Dedifferentiated amniotic fluid mesenchymal stem cell (primary cell): Measurements from ENCODE around the gene PI4KA.
"Not testable (repeated sequence)": the region's sequence is repeated elsewhere in the genome, so short reads cannot be mapped to it uniquely, and the experiment has no call there.

ENCODE experiments used
- DNase-seq: peaks from one replicate; pipeline ENCODE4 v3.0.0-alpha.2; 2016; ENCODE audit errors: extremely low spot score

Gene PI4KA

GRCh38 chr22:20696056-20696455 is 162.6 kb downstream of the PI4KA start:
- not testable (repeated sequence) for DNase-seq

- DNase-seq: not testable (repeated sequence)
Observed at GRCh38 chr22:20695205-20695604, 163.4 kb downstream of the PI4KA start.

DNA sequence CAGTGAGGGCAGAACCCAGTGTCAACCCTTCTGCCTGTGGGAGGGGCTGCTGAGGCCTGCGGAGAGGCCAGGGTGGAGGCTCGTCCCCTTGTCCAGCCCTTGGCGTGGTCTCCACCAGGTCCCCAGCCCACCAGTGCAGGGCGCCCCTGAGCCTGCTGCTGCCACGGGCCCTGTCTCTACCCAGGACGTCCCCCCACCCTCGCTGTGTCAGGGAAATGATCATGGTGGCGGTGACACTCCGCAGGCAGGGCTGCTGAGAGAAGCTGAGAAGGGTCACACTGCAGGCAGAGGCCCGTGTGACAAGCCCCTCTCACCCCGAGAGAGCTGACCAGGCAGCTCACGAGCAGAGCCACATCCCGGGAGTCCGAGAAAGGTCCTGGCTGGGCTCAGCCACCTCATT is 164.4 kb downstream of the PI4KA start:
- not testable (repeated sequence) for DNase-seq

GRCh38 chr22:20692926-20693325 is 165.7 kb downstream of the PI4KA start:
- not testable (repeated sequence) for DNase-seq

- not testable (repeated sequence) for DNase-seq
Observed at GRCh38 chr22:20690586-20691317, 167.9 kb downstream of the PI4KA start.

- DNase-seq: not testable (repeated sequence)
Observed at GRCh38 chr22:20687356-20688172, 171.0 kb downstream of the PI4KA start.

DNA sequence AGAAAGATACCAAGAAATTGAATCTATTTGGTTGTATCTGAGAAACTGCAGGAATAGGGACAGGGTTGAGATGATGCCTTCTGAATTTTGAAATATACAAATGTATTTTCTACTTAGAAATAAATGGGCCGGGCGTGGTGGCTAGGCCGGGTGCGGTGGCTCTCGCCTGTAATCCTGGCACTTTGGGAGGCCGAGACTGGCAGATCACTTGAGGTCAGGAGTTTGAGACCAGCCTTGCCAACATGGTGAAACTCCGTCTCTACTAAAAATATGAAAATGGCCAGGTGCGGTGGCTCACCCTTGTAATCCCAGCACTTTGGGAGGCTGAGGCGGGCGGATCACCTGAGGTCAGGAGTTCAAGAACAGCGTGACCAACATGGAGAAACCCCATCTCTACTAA is 172.8 kb downstream of the PI4KA start:
- not testable (repeated sequence) for DNase-seq

GRCh38 chr22:20678792-20679435 is 179.7 kb downstream of the PI4KA start:
- not testable (repeated sequence) for DNase-seq

DNA sequence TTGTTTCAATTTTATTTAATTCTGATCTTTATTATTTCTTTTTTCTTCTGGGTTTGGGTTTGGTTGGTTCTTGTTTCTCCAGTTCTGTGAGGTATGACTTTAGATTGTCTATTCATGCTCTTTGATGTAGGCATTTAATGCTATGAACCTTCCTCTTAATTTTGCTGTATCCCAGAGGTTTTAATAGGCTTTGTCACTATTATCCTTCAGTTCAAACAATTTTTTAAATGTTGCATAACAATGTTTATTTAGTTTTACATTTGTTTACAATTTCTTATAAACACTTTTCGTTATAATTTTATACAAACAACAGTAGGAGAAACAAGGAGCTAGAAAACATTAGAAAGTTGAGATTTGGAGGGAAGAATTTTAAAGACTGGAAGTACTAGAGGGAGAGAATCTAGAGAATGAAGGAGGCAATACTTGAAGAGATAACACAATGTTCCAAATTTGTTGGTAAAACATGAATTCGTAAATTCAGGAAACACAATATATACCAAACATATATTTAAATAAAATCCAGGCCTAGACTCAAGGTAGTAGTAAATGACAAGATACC is 180.8 kb downstream of the PI4KA start:
- no peak for DNase-seq

- DNase-seq: not testable (repeated sequence)
Observed at GRCh38 chr22:20675613-20676012, 183.0 kb downstream of the PI4KA start.

DNA sequence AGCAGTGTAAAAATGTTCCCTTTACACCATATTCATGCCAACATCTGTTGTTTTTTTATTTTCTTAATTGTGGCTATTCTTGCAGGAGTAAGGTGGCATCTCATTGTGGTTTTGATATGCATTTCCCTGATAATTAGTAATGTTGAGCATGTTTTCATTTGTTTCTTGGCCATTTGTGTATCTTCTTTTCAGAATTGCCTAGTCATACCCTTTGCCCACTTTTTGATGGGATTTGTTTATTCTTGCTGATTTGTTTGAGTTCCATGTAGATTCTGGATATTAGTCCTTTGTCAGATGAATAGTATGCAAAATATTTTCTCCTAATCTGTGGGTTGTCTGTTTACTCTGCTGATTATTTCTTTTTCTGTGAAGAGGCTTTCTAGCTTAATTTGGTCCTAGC is 183.6 kb downstream of the PI4KA start:
- no peak for DNase-seq

DNA sequence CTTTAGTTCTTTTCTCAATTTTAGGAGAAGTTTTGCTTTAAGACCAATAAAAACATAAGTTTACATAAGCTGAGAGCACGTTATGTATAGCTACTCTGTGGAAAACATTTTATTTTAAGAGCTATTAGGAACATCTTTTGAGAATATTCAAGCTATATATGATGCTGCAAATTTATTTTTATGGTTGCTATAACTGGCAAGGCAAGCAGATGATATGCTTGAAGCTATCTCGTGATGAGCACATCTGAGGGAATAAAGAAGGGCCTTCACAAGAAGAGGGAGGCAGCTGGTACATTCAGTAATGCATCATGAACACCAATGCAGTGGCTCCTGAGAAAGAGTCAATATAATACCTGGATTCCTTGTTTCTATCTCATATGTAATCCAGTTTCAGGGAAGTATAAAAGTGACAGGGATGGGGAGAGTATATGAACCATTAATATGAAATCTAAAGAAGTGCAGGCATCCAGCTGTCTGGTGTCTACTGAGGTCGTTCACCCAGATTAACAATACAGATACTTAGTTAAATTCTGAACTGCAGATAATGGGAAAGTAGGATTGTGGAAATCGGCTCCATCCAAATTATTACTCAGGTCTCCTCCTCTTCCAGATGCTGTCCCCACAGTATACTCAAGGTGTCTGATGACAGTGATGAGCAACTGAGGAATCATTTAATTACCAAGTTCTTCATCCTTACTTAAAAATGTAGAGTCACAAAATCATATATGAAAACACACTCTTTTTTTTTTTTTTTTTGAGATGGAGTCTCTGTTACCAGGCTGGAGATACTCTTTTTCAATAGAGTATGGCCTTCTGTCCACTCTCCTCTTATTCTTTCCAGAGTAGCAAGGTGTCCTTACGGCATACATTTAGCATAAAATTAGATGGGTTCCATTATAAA is 185.1 kb downstream of the PI4KA start:
- no peak for DNase-seq

- DNase-seq: no peak
Observed at GRCh38 chr22:20672732-20673131, 185.9 kb downstream of the PI4KA start.

- no peak for DNase-seq
Observed at GRCh38 chr22:20672082-20672424, 186.6 kb downstream of the PI4KA start.

DNA sequence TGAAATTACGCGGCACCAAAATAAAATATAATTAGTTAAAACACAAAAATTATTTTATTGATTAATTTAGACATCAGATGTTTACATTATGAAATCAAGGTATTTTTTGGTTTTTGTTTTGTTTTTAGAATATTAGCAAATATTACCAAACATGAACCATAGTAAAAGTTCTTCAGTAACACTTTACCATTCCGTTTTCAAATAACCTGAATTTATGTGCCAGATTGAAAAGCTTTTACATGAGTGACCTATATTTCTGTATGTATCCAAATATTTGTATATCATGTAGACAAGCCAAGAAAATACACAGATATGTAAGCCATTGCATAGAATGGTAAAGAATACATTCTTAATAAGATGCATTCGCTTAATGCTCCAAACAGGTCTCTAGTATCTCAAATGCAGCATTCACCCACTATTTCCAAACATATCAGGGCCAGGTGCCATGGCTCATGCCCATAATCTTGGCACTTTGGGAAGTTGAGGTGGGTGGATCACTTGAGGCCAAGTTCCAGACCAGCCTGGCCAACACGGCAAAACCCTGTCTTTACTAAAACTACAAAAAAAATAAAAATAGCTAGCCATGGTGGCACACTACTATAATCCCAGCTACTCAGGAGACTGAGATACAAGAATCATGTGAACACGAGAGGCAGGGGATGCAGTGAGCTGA is 187.1 kb downstream of the PI4KA start:
- DNase-seq: no peak

DNA sequence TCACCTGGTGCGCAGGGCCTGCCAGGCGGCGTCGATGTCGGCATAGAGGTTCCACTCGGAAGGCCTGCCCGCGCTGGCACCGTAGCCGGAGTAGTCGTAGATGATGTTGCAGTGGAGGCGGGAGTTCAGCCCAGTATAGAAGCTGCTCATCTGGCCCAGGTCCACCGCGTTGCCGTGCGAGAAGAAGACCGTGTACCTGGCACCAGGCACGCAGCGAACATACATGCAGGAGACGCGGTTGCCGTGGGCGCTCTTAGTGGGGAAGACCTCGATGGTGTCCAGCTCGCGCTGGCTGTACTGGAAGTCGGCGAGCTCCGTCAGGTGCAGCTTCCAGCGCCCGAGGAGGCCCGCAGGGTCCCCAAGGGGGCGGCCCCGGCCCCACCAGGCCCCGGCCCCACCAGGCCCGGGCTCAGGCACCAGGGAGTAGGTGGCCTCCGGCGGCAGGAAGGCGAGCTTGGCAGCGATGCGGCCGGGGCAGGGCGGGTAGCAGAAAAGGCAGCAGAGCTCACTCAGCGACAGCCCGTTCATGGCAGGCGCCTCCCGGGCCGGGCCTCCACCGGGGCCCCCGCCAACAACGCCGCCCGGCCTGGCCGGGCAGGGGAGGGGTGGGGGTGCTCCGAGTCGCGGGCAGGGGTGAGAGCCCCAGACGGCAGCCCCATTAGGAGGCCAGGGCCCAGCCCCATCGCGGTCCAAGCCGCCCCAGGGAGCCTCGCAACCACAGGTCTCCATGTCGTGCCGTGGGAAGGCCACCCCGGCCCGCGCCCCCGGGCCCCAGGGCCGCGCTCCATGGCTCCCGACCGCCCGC is 188.0 kb downstream of the PI4KA start:
- not testable (repeated sequence) for DNase-seq

GRCh38 chr22:20669884-20670283 is 188.7 kb downstream of the PI4KA start:
- not testable (repeated sequence) for DNase-seq

GRCh38 chr22:20669471-20669870 is 189.1 kb downstream of the PI4KA start:
- not testable (repeated sequence) for DNase-seq

- not testable (repeated sequence) for DNase-seq
Observed at GRCh38 chr22:20668769-20669168, 189.8 kb downstream of the PI4KA start.

GRCh38 chr22:20668226-20668625 is 190.4 kb downstream of the PI4KA start:
- DNase-seq: not testable (repeated sequence)
